KMS-11 (cell line): ENCODE results near the gene CENPT.

Source experiments
- H2AFZ ChIP-seq: fragments of 200-600 bp; sonication (generic); 2 replicates; pipeline ENCODE4 v1.6.1; 2016; ENCODE audit warnings: antibody characterized with exemption, mixed run types, low read depth
- H3K27ac ChIP-seq: fragments of 200-600 bp; sonication (generic); 2 replicates; pipeline ENCODE4 v1.6.1; 2016; ENCODE audit warnings: mild to moderate bottlenecking, mixed run types
- H3K27me3 ChIP-seq: fragments of 200-600 bp; sonication (generic); 2 replicates; pipeline ENCODE4 v1.6.1; 2017; ENCODE audit warnings: mild to moderate bottlenecking, low read depth, mixed run types, moderate library complexity; ENCODE audit not compliant: insufficient read depth
- H3K36me3 ChIP-seq: fragments of 200-600 bp; sonication (generic); 2 replicates; pipeline ENCODE4 v1.6.1; 2017; ENCODE audit warnings: mild to moderate bottlenecking, mixed run types; ENCODE audit not compliant: insufficient read depth
- H3K4me1 ChIP-seq: fragments of 200-600 bp; sonication (generic); 2 replicates; pipeline ENCODE4 v1.6.1; 2016; ENCODE audit warnings: mild to moderate bottlenecking, low read depth, mixed run types; ENCODE audit not compliant: poor library complexity, severe bottlenecking
- H3K4me2 ChIP-seq: fragments of 200-600 bp; sonication (generic); 2 replicates; pipeline ENCODE4 v1.7.0; 2016; ENCODE audit warnings: mild to moderate bottlenecking, mixed run types
- H3K4me3 ChIP-seq: fragments of 200-600 bp; sonication (generic); IDR thresholded peaks from 2 replicates; pipeline ENCODE4 v1.6.1; 2017; ENCODE audit warnings: low read depth, low read length, mixed read lengths; ENCODE audit not compliant: insufficient read depth
- H3K79me2 ChIP-seq: fragments of 200-600 bp; sonication (generic); 2 replicates; pipeline ENCODE4 v1.6.1; 2016; ENCODE audit warnings: low read depth, mixed run types; ENCODE audit not compliant: insufficient read depth
- H3K9ac ChIP-seq: fragments of 200-600 bp; sonication (generic); 2 replicates; pipeline ENCODE4 v1.6.1; 2016; ENCODE audit warnings: mild to moderate bottlenecking, mixed run types
- H4K20me1 ChIP-seq: fragments of 200-600 bp; sonication (generic); 2 replicates; pipeline ENCODE4 v1.6.1; 2016; ENCODE audit warnings: mild to moderate bottlenecking, mixed run types; ENCODE audit not compliant: insufficient read depth
- CTCF ChIP-seq: fragments of 200-600 bp; sonication (generic); conservative IDR thresholded peaks from 2 replicates; pipeline ENCODE4 v1.6.1; 2017; ENCODE audit warnings: low read depth, mild to moderate bottlenecking, antibody characterized with exemption, low read length, moderate library complexity, mixed read lengths

CENPT gene

GRCh38 chr16:67780847-67781564, 66.5 kb downstream of the CENPT start:
- H3K4me3 ChIP-seq, result no peak overlapping the region
- no peak overlapping the region for H3K4me2 ChIP-seq
- peaks cover 6% of the 10 kb centered on the region; the same call in 1 of the 2 replicates for H3K79me2 ChIP-seq
- no peaks in the 10 kb centered on the region for H3K27me3 ChIP-seq
- no peak overlapping the region for H2AFZ ChIP-seq
- H4K20me1 ChIP-seq, result no peaks in the 10 kb centered on the region
- peaks cover 32% of the 10 kb centered on the region for H3K4me1 ChIP-seq
- H3K36me3 ChIP-seq, result no peaks in the 10 kb centered on the region
- TF ChIP-seq CTCF, result no peak
- no peak overlapping the region for H3K27ac ChIP-seq
- no peak overlapping the region for H3K9ac ChIP-seq

- no peak overlapping the region for H3K27ac ChIP-seq
- TF ChIP-seq CTCF, result no peak
Measured at GRCh38 chr16:67779256-67780014, 68.1 kb downstream of the CENPT start.

More at GRCh38 chr16:67779256-67780014, 68.1 kb downstream of the CENPT start:
- Histone ChIP-seq H3K4me1 (peaks cover 32% of the 10 kb centered on the region), H3K36me3 (no peaks in the 10 kb centered on the region), H4K20me1 (no peaks in the 10 kb centered on the region), H2AFZ (no peak overlapping the region), H3K27me3 (no peaks in the 10 kb centered on the region), H3K79me2 (peaks cover 6% of the 10 kb centered on the region; the same call in 1 of the 2 replicates), H3K4me3 (no peak overlapping the region), H3K9ac (no peak overlapping the region), H3K4me2 (peak overlapping the region; percentile 18; the same call in 1 of the 2 replicates)
